Renal cortex interstitium (tissue), 11 donors: ENCODE results near the gene PTPN14. TPM values are rescaled to one million over a fixed set of nuclear protein-coding genes. Genes with fewer than 3 reads are reported as not detected.

Source experiments
- DNase-seq, 11 donors: peaks; one replicate each; pipeline ENCODE4 v3.0.0-alpha.2; 2013; ENCODE audit warnings: low read depth in 9 of 11, low spot score in 4 of 11; ENCODE audit errors: extremely low read depth in 1 of 11
- polyA plus RNA-seq, 3 donors: library from polyadenylated mRNA; unstranded; fragments of 120-200 nt; gene quantifications; one replicate each; pipeline ENCODE4 v1.2.1, GENCODE V29; 2013; ENCODE audit not compliant: insufficient read length in 3 of 3

Gene PTPN14
- polyA plus RNA-seq, 3 donors, result 39.7 to 45.4 (median 43.5) TPM

GRCh38 chr1:214393086-214393485 is 158.3 kb downstream of the PTPN14 start:
- no peak for DNase-seq

DNA sequence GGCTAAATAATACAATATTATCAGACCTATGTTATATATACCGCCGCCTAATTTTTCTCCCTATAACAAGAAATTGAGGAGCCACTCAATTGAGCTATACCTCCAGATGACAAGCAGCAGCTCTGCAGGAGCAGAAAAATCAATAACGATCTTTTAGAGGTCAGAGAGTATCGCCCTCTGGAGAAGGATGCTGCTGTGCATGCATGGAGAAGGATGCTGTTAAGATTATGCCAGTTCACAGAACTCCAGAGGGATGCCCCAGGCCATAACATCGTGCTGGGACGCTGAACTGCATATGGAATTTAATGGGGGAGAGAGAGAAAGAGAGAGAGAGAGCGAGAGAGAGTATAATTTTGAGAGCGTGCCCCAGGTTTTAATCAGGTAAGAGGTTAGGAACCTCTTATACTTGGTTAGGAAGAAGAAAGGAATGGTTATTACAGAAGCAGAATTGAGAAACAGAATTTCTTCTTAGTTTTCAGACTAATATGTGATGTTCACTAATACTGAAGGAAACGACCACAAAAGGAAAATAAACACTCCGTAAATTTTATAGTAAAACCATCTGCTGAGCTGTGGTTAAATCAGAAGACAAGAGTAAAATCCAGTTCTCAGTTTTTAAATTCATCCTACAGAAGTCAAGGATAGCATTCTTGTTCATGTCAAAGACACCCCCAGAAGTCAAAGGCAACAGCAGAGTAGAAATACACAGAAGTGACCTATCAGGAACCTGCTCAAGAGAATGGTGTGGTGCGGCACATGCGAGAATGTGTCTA is 159.3 kb downstream of the PTPN14 start:
- DNase-seq, result no peak

GRCh38 chr1:214389734-214390133 is 161.7 kb downstream of the PTPN14 start:
- DNase-seq, result no peak

GRCh38 chr1:214386747-214387146 is 164.7 kb downstream of the PTPN14 start:
- DNase-seq, result no peak

GRCh38 chr1:214386333-214386732 is 165.1 kb downstream of the PTPN14 start:
- no peak for DNase-seq

- DNase-seq, result no peak
Measured at GRCh38 chr1:214385428-214385827, 166.0 kb downstream of the PTPN14 start.

DNA sequence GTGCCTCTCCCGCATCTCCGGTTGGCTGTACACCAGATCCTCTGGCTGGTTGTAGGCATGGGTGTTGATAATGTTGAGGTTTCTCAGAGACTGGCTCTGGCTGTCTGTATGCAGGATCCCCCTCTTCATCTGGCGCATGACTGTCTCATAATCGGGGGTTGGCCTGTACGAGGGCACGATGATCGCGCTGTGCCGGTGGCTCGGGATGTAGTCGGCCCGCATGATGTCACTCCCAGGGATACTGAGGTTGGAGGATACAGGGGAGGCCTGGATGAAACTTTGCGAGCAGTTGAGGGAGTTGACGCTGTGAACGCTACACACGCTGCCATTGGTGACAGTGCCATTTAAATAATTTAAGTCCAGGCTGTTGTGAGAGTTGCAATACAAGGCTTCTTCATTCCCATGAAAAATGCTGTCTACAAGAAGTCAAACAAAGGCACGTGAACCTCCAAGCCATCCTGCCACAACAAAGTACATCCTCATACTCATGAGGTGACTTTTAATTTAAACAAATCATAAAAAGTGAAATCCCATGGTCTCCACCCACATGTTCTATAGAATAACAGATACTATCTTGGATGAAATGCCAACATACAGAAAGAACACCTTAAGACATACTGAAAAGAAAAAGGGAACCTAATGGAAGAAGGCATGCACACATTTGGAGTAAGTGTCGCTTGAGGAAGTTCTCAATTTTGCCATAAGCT is 166.9 kb downstream of the PTPN14 start:
- no peak for DNase-seq

DNA sequence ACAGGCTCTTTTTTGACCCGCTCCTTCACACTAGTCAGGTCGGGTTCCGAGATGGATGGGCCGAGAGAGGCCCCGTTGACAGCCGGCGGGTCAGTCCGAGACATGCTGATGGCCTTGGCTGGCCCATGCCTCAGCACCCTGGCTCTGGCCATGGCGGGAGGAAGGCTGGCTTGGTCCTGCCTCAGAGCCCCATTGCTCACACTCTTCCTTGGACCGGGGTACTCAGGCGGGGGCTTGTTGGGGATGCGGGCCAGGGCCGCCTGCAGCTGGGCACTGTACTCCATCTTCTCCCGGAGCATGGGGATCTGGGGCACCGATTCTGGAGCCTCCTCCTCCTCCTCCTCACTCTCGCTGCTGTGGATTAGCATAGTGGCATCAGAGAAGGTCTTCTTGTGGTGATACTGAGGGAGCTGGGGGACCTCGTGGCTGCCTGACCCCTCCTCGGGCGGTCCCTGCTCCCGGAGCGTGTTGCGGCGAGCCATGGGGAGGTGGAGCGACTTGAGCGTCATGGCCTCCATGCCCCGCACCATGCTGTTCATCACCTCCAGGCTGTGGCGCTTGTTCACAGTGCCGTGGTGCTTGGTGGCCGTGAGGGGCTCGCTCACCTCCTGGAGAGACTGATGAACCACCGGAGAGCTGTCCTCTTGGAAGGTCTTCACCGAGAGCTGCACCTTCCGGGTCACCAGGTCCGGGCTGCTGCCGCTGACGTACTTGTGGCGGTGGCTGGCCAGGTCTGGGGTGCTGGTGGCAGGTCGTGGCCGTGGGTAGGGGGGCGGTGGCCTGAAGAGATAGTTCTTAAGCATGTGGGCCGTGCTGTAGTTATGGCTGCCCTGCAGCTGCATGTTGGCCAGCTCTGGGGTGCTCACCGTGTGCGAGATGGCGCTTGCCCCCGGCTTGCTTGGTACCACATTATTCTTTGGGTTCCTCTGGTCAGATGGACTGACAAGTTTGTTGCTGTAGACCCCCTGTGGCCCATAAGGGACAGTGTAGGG is 167.7 kb downstream of the PTPN14 start:
- DNase-seq, result no peak

DNA sequence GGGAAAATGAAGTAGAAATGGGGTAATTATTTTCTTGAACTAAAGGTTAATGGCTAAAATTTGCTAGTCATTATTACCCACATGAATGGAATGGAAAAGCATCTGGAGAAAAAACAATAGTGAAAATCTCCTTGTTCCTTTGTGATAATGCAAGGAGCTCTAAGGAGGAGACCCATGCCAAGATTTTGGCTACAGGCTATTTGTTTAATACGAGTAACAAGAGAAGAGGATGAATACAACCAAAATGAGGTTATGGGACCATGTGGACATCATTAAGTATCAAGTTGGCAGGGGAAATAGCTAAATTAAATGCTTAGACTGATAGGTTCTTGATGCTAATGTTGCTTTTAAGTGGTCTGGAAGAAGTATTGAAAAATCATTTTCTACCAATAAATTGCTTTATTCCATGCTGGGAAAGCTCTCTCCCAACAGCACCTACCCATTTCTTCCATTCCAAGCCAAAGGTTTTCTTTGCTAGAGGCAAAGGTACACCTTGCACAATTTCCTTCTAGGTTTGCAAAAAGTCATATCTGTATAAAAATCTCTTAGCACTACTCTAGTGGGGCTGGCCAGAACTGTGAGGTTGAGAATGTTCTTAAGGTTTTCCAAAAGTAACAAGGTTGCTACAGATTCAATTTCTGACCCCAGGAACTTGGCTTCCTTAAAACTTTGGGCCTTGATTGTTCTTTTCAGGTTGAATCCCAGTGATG is 170.3 kb downstream of the PTPN14 start:
- DNase-seq, result no peak

GRCh38 chr1:214380396-214380795 is 171.0 kb downstream of the PTPN14 start:
- peak in 5 of 11 donors; percentile 10 to 54 (median 37) for DNase-seq

DNA sequence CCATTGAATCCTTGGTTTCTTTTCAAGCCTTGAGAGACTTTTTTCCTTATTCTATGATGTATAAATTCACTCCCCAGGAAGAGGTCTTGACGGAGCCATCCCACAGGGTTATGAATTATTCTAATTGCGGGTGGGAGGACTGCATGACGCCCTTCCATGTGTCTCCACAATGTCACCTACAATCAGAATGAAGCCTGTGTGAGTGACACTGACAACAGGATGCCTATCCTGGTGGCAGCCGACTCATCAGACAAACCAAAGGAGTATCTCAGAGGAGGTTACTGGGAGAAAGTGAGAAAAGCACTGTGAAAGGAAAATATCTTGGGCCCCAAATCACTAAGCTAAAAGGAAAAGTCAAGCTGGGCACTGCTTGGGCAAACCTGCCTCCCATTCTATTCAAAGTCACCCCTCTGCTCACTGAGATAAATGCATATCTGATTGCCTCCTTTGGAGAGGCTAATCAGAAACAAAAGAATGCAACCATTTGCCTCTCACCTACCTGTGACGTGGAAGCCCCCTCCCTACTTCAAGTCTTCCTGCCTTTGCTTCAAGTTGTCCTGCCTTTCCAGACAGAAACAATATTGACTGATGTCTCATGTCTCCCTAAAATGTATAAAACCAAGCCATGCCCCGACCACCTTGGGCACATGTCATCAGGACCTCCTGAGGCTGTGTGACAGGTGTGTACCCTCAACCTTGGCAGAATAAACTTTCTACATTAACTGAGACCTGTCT is 172.0 kb downstream of the PTPN14 start:
- DNase-seq, result no peak

DNA sequence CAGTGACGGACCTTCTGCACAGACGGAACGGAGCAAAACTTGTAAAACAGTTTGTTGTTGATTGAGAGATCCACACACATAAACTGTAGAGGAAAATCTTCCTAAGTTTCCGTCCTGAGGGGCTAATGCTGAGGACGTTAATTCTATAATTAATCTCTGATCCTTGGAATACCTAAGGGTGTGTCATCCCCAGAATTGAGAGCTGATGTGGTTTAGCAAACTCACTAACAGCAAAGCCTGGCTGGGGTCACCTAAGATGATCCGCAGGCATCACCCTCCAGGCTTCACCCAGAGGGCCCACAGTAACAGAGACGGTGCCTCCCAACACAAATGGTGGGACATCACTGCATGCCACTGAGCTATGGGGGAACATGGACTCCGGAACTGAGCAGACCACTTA is 172.9 kb downstream of the PTPN14 start:
- DNase-seq, result no peak

DNA sequence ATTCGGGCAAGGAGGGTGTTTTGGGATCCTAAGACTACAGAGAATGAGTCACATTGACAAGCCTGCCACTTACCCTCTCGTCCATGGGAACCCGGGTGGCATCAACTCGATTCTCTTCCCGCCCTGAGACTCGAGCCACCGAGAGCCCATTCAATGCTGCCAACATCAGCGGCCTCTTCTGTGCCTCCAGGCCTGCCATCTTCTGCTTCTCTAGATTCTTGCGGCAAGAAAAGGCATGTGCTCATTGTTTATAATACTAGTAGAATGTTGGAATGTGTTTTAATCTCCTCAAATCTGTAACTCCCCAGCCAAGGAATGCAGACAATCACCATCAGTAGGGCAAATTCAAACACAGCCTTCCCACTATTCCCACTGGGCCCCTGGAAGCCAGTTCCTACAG is 173.5 kb downstream of the PTPN14 start:
- no peak for DNase-seq

DNA sequence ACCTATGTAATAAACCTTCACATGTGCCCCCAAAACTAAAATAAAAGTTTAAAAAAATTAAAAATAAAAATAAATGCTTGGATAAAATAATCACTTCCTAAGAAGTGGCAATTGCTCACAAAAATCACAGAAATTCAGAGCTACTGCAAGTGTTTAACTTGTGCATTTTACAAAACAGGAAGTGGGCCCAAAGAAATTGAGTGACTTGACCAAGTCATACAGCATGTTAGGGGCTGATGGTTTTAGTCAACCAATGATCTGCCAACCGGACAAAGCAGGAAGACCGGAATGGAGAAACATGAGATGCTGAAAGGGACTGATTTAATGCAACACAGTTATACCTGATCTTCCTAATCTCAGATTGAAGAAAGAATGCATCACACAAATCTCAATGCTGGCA is 173.9 kb downstream of the PTPN14 start:
- DNase-seq, result no peak

DNA sequence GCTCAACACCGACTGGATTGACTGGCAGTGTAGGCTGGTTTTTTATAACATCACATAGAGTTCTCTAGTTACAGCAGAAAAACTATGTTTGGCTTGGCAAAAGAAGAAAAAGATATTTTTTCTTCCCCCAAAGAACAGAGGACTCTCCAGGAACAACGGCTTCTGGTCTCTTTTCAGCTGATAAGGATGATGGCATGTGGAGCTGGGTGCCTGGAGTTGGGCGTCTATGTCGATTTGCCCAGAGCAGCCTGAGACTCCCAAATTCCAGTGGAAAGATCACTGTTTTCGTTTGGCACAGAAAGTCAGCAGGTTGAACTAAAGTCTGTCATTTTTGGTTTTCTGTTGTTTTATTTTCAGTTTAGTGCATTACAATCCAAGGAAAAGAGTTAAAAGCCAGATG is 179.3 kb downstream of the PTPN14 start:
- no peak for DNase-seq

DNA sequence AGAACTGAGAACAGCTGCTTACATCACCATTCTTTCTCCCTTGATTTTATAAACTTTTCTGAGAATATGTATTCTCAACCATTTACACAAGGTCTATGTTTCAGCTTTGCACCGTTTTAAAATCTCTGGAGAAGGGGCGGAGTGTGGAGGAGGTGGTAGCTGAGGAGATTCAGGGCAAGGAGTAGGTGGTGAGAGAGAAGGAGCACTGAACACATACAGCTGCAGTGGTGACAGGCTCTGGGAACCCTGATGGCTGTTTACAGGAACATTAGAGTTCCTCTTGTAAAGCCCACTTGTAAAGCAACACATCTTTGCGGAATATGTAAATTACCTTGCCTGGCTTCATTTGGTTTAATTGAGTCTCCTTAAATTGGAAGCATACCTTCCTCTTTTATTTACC is 180.8 kb downstream of the PTPN14 start:
- no peak for DNase-seq

DNA sequence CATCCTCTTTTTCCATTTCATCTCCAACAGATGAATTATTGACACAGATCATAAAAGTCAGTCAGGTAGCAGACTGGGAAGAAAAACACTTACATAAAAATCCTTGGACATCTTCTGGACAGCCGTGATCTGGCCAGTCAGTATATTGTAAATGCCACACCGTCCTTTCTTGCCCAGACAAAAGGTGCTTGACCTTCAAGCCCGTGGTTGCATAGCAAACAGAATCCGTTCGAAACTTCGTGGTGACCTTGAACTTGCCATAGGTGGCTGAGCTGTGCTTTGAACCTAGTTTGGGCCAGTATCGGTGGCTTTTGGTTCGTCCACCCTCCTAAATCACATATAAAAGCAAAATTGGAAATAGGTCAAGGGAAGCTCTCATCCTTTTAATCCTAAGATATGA is 182.0 kb downstream of the PTPN14 start:
- no peak for DNase-seq

DNA sequence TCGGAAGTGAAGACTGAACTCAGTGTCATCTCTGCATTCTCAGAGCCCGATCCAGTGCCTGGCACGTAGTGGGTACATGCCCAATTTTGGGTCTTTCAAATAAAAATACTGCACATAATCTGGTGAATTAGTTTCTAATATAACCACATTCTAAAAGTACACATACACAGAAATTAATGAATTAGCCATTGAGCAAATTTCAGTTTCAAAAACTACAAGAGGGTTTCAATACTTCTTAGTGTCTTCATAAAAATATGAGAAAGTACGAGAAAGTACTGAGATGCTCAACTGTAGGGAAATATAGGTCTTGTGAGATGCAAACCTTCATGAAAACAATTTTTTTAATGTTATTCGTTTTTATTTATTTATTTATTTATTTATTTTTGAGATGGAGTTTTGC is 183.6 kb downstream of the PTPN14 start:
- no peak for DNase-seq
